Duodenal mucosa (tissue), 2 donors: Measurements from ENCODE around the gene ADK.
"Not testable (repeated sequence)": the region's sequence is repeated elsewhere in the genome, so short reads cannot be mapped to it uniquely, and the experiment has no call there.

Source experiments
- H3K27ac ChIP-seq: one replicate; pipeline ENCODE4 v1.7.0; 2013; ENCODE audit warnings: low read depth, low read length
- H3K27me3 ChIP-seq, 2 donors: one replicate each; pipeline ENCODE4 v1.7.0; 2013; ENCODE audit warnings: low read length in 2 of 2, control low read depth in 1 of 2; ENCODE audit not compliant: insufficient read depth in 2 of 2, control insufficient read depth in 1 of 2
- H3K36me3 ChIP-seq, 2 donors: one replicate each; pipeline ENCODE4 v1.7.0; 2013; ENCODE audit warnings: low read length in 2 of 2, control low read depth in 1 of 2; ENCODE audit not compliant: insufficient read depth in 2 of 2, control insufficient read depth in 1 of 2
- H3K4me1 ChIP-seq, 2 donors: one replicate each; pipeline ENCODE4 v1.7.0; 2013; ENCODE audit warnings: low read length in 2 of 2, control low read depth in 1 of 2; ENCODE audit not compliant: insufficient read depth in 2 of 2, control insufficient read depth in 1 of 2
- H3K4me3 ChIP-seq, 2 donors: one replicate each; pipeline ENCODE4 v1.7.0; 2013; ENCODE audit warnings: low read length in 2 of 2, low read depth in 1 of 2
- H3K9ac ChIP-seq, 2 donors: one replicate each; pipeline ENCODE4 v1.7.0; 2013; ENCODE audit warnings: low read length in 2 of 2, low read depth in 1 of 2
- H3K9me3 ChIP-seq, 2 donors: one replicate each; pipeline ENCODE4 v1.7.0; 2013; ENCODE audit warnings: low read length in 2 of 2, control low read depth in 1 of 2; ENCODE audit not compliant: control insufficient read depth in 1 of 2

Gene ADK

DNA sequence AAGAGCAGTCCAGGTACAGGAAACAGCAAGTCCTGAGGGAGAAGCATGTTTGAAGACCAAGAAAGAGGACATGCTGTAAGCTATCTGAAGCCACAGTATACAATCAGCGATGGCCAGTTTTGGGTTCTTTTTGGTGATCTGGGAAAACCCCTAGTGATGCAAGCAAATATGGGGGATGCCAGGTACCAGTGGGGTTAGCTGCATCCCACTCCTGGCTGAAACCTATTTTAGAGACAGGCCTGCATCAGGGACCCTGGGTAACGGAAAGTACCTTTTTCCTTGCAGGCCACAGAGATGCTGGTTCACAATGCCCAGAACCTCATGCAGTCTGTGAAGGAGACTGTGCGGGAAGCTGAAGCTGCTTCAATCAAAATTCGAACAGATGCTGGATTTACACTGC lies 33.3 kb upstream of the ADK start:
- H3K36me3 ChIP-seq: peaks cover 62 to 93% of the 10 kb centered on the region in 2 donors
- no peak overlapping the region for H3K9ac ChIP-seq
- H3K27ac ChIP-seq: no peak overlapping the region

DNA sequence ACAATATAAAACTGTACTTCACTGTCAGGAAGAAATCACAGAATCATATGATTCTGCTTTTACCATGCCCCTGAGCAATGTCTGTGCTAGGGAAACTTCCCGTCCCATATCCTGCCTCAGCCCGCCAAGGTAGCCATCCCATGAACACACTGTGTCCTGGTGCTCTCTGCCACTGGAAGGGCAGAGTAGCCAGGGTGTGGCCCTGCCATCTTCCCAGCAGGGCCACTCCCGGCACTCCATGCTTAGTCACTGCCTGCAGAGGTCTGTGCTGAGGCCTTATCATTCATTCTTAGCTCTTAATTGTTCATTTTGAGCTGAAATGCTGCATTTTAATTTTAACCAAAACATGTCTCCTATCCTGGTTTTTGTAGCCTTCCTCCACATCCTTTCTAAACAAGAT lies 32.2 kb upstream of the ADK start:
- H3K36me3 ChIP-seq: peaks cover 65 to 94% of the 10 kb centered on the region in 2 donors
- peak overlapping the region in 1 of 2 donors; percentile 1 for H3K9ac ChIP-seq
- H3K27me3 ChIP-seq: no peaks in the 10 kb centered on the region
- H3K4me3 ChIP-seq: no peak overlapping the region
- H3K4me1 ChIP-seq: no peaks in the 10 kb centered on the region
- no peak overlapping the region for H3K27ac ChIP-seq
- H3K9me3 ChIP-seq: no peaks in the 10 kb centered on the region

More for the DNA sequence above, 33.3 kb upstream of the ADK start:
- no peaks in the 10 kb centered on the region for H3K27me3 ChIP-seq
- no peaks in the 10 kb centered on the region for H3K4me1 ChIP-seq
- no peaks in the 10 kb centered on the region for H3K9me3 ChIP-seq
- no peak overlapping the region for H3K4me3 ChIP-seq

DNA sequence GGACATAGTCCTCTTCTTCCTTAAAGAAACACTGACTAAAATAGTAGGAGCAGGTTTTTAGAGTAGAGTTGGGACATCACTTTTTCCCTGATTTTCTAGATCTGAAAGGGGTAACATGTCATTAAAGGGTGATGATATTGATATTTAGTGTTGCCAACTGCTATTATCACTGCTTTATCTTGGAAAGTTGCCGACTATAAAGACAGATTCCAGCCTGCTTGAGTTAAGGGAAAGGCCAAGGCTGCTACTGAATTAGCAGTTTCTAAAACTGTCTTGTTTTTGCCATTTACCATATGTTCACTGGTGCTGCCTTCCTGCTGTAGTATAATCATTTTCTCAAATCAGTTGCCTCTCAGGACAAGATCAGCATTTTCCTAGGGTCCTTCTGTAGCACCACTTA lies 30.1 kb upstream of the ADK start:
- no peaks in the 10 kb centered on the region for H3K9me3 ChIP-seq
- H3K9ac ChIP-seq: no peak overlapping the region
- H3K27ac ChIP-seq: no peak overlapping the region
- peaks cover 59 to 92% of the 10 kb centered on the region in 2 donors for H3K36me3 ChIP-seq
- no peak overlapping the region for H3K4me3 ChIP-seq
- no peaks in the 10 kb centered on the region for H3K4me1 ChIP-seq
- H3K27me3 ChIP-seq: no peaks in the 10 kb centered on the region

DNA sequence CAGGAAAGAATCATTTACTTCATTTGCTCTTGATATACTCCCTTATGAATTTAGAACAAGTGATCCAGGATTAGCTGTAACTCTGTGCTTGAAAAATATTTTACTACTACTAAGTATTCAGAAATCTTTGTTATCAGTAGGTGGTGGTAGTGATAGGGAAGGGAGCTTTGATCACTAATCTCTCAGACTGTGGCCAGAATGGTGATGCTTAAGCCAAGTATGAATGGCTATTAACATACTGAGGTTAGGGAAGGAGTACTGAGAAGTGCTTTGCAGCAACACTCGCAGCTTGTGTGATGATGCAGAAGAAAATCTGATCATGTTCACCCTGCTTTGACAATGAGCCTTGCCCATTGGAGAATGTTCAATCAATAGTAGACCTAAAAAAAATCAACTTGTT lies 29.7 kb upstream of the ADK start:
- H3K36me3 ChIP-seq: peaks cover 64 to 92% of the 10 kb centered on the region in 2 donors
- H3K27ac ChIP-seq: no peak overlapping the region
- no peaks in the 10 kb centered on the region for H3K27me3 ChIP-seq
- no peak overlapping the region for H3K4me3 ChIP-seq
- H3K9me3 ChIP-seq: no peaks in the 10 kb centered on the region
- H3K4me1 ChIP-seq: no peaks in the 10 kb centered on the region
- H3K9ac ChIP-seq: no peak overlapping the region

DNA sequence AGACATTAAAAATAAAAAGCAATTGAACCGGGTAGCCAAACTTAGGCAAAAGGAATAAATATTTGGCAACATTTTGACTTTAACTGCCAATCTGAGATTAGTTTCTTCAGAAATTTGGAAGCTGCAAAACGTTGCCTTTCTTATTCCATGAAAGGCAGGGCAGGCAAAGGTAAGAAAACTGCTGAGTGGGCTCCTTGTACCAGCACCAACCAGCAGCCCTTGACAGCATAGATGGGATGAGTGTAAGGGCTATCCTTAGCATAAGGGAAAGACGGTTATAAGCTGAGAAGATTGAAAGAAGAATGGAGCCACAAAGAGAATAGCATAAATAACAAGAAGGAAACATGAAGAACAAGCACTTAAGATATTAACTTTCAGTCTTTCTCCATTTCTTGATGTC lies 29.0 kb upstream of the ADK start:
- Histone ChIP-seq H3K4me3 (no peak overlapping the region), H3K9me3 (no peaks in the 10 kb centered on the region), H3K9ac (no peak overlapping the region), H3K27ac (no peak overlapping the region), H3K4me1 (no peaks in the 10 kb centered on the region), H3K27me3 (no peaks in the 10 kb centered on the region), H3K36me3 (peaks cover 65 to 91% of the 10 kb centered on the region in 2 donors)

- Histone ChIP-seq H3K4me3 (no peak overlapping the region), H3K9me3 (no peaks in the 10 kb centered on the region), H3K27ac (no peak overlapping the region), H3K36me3 (peaks cover 60 to 89% of the 10 kb centered on the region in 2 donors), H3K9ac (no peak overlapping the region), H3K4me1 (no peaks in the 10 kb centered on the region), H3K27me3 (no peaks in the 10 kb centered on the region)
Observed at GRCh38 chr10:74123081-74123480, 27.9 kb upstream of the ADK start.

GRCh38 chr10:74133923-74134820 lies 16.8 kb upstream of the ADK start:
- Histone ChIP-seq H3K27me3 (no peaks in the 10 kb centered on the region), H3K27ac (no peak overlapping the region), H3K36me3 (peaks cover 22 to 80% of the 10 kb centered on the region in 2 donors), H3K4me1 (no peaks in the 10 kb centered on the region), H3K9me3 (no peaks in the 10 kb centered on the region), H3K4me3 (no peak overlapping the region), H3K9ac (no peak overlapping the region)

DNA sequence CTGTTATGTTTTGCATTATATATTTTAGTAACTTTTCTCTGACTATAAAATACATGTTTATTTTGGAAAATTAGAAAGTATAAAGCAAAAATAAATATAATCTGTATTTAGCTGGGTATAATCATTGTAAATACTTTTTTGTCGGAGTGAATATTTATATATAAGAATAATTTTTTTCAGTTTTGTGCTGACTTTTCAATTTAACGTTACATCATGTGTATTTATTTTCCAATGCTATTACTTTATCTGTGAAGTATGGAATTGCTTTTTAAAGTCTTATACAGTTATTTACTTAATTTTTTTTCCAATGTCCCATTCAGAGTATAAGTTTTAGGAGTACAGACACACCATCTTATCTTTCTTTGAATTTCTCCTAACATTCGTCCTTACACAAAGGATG lies 15.6 kb upstream of the ADK start:
- Histone ChIP-seq H3K9ac (no peak overlapping the region), H3K36me3 (peaks cover 22 to 70% of the 10 kb centered on the region in 2 donors), H3K4me3 (no peak overlapping the region), H3K9me3 (no peaks in the 10 kb centered on the region), H3K4me1 (no peaks in the 10 kb centered on the region), H3K27me3 (no peaks in the 10 kb centered on the region), H3K27ac (no peak overlapping the region)

DNA sequence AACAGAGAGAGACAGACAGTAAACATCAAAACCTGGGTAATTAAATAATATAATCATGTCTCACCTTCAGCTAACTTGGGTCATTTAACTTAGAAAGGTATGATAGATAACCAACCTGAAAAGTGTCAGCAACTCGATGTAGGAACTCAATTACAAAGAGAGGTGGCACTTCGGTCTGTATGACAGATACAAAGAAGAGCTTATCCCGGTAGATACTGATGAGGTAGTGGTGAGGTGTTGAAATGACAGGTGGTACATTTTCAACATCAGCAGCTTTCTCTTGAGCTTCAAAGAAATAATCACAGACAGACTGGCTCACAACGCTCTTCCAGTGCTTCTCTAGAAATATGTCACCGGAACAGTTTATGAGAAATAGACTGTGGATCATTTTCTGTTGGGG lies 13.0 kb upstream of the ADK start:
- H3K27ac ChIP-seq: no peak overlapping the region
- no peaks in the 10 kb centered on the region for H3K27me3 ChIP-seq
- no peaks in the 10 kb centered on the region for H3K4me1 ChIP-seq
- no peak overlapping the region for H3K4me3 ChIP-seq
- no peaks in the 10 kb centered on the region for H3K9me3 ChIP-seq
- peaks cover 19 to 55% of the 10 kb centered on the region in 2 donors for H3K36me3 ChIP-seq
- no peak overlapping the region for H3K9ac ChIP-seq

GRCh38 chr10:74138596-74138995 lies 12.4 kb upstream of the ADK start:
- peaks cover 19 to 49% of the 10 kb centered on the region in 2 donors for H3K36me3 ChIP-seq
- not testable (repeated sequence) for H3K4me3 ChIP-seq, H3K27me3 ChIP-seq, H3K4me1 ChIP-seq, H3K9ac ChIP-seq, H3K27ac ChIP-seq, H3K9me3 ChIP-seq
